NCI-H82 (cell line): ENCODE results near the gene SYS1.
A peak's percentile ranks its signal among the peaks of the same experiment; 100 is the strongest.

Experiments
- DNase-seq: peaks from one replicate; lab custom pipeline; 2025; lab: John Stamatoyannopoulos, UW

The SYS1 gene

GRCh38 chr20:45362804-45363610, at the start of gene SYS1:
Gene SYS1 (plus strand): TSS chr20:45363156. CDS start chr20:45363532, 376 bp downstream.
- DNase-seq, result peak; percentile 100

GRCh38 chr20:45313943-45314342, 49.0 kb upstream of the SYS1 start:
- no peak for DNase-seq

GRCh38 chr20:45315672-45316071, 47.3 kb upstream of the SYS1 start:
- DNase-seq, result no peak

- no peak for DNase-seq
Observed at GRCh38 chr20:45316150-45317080, 46.5 kb upstream of the SYS1 start.

DNA sequence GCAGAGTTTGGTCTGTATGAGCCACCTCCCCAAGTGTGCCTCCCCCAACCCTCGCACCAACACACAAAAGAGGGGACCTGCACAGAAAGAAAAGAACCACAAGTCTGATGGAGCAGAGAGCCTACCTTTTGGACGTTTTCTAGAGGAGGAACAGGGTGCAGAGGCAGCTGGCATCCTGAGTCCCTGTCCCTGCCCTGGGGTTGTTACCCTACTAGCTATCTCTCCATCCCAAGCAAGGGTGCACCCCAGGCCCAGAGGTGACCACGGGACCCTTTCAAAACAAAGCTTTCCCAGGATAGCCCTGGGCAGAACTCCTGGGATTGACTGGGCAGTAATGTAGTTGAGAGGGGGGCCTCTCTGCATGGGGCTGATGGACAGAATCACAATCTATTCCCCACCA, 45.1 kb upstream of the SYS1 start:
- DNase-seq, result no peak

DNA sequence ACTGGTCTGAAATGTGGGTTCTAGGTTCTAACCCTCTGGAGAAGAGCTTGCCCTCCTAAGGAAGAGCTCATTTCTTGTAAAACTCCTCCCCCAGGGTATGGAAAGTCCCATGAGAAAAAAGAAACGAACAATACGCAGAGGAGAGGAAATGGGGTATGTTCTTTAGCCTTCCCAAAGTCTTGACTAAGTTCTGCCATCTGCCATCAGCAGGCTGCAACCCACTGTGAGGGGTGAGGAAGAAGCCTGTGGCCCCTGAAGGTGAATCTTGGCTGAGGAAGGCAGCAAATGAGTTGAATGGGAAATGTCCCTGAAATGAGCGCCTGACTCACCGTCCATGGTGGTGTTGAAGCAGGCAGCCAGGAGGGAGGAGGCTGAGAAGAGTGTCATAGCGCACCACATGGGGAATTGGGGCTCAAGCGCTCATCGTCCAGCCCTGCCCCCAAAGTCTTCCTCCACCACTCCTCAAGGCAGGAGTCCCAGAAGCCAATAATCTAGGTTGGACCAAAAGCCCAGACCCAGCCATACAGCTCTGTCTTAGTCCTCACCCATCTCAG, 44.5 kb upstream of the SYS1 start:
- no peak for DNase-seq

DNA sequence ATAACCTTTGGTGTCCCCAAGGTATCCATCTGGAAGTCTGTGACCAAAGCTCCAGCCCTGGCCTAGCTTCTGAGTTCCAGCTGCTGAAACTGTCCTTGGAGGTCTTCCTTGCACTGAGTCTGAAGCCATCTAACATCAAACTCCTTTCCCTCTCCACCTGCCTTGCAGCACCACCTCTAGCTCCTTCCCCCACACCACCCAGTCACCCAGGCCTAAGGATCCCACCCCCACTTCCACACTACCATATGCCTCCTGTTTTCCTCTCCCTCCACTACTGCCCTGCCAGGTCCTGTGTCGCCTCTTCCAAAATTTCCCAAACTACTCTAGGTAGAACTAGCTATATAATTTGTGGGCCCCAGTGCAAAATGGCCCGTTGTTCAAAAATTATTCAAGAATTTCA, 44.0 kb upstream of the SYS1 start:
- DNase-seq, result no peak

GRCh38 chr20:45320948-45321595, 41.9 kb upstream of the SYS1 start:
- no peak for DNase-seq

DNA sequence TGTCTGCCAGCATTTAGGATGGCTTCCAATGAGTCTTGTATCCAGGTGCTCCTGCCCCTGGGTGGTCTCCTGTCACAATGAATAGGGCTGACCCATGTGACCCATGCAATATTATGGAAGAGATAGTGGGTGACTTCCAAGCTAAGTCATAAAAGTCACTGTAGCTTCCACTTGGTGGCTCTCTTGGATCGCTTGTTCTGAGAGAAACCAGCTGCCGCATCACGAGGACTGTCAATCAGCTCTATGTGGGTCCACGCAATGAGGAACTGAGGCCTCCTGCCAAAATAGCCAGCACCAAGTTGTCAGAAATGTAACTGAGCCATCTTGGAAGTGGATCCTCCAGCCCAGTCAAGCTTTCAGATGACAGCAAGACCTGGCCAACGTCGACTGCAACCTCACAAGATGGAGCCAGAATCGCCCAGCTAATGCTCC, 40.0 kb upstream of the SYS1 start:
- peak; percentile 85 for DNase-seq

DNA sequence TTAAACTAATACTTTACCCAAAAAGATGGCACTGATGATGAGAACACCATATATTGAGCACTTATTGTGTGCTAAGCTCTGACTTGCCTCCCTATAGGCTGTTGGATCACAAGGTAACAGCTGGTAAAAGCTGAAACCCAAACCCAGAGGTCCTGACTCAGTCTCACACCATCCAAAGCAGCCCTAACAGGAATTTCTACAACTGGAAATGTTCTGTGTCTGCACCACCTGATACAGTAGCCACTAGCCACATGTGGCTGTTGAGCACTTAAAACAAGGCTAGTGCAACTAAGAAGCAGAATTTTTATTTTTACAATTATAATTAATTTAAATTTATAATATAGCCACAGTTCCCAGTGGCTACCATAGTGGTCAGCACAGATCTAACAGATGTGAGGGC, 39.2 kb upstream of the SYS1 start:
- no peak for DNase-seq

DNA sequence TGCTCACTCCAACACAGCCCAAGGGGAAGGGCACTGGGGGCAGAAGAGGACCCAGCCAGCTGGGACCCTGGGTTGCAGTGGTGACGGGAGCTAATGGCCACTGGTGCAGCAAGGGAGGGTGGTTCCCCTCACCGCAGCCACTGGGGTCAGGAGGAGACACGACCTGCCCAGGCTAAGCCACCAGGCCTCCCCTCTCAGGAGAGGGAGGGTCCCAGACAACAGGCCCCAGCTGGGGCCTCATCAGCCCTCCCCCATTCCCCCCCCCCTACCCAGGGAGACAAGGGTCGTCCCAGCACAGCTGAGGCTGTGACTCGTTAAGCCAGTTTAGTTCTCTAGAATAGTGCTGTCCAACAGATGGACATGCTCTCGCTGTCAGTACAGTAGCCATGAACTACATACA, 37.6 kb upstream of the SYS1 start:
- DNase-seq, result peak; percentile 96

DNA sequence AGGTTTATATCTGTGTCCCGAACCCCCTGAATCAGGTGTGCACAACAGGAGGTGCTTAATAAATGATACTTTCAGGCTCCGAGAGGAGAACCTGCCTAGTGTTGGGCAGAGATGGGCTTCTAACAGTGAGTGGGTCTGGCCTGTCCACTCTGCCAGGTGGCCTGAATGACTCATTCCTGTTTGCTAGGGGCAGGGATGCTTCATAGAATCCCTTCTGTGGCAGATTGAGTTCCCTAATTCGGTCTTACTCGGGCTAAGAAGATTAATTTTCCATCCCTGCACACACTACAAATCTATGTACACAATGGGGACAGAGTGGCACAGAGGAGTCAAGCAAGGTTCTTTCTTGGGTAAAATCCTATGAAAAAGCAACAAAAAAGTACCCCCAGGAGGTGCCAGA, 34.5 kb upstream of the SYS1 start:
- peak; percentile 97 for DNase-seq

GRCh38 chr20:45329497-45330319, 33.2 kb upstream of the SYS1 start:
- no peak for DNase-seq

DNA sequence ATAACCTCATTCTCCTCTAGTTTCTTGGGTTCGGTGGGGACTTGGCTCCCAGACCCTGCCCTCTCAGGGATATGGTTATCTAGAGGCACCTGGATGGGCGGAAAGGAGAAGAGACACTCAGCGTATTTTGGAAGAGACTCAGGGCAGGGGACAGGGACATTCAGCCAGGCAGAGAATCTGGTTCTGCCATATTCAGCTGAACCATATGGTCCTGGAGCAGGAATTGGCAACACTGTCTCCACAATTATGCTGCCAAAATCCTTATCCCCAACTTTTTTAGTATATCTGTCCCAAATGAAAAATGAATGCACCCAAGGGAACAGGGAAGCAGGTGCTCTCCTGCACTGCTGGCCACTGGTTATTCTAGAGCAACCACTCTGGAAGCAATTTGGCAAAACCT, 32.5 kb upstream of the SYS1 start:
- DNase-seq, result no peak

- DNase-seq, result no peak
Observed at GRCh38 chr20:45336530-45337366, 26.2 kb upstream of the SYS1 start.

DNA sequence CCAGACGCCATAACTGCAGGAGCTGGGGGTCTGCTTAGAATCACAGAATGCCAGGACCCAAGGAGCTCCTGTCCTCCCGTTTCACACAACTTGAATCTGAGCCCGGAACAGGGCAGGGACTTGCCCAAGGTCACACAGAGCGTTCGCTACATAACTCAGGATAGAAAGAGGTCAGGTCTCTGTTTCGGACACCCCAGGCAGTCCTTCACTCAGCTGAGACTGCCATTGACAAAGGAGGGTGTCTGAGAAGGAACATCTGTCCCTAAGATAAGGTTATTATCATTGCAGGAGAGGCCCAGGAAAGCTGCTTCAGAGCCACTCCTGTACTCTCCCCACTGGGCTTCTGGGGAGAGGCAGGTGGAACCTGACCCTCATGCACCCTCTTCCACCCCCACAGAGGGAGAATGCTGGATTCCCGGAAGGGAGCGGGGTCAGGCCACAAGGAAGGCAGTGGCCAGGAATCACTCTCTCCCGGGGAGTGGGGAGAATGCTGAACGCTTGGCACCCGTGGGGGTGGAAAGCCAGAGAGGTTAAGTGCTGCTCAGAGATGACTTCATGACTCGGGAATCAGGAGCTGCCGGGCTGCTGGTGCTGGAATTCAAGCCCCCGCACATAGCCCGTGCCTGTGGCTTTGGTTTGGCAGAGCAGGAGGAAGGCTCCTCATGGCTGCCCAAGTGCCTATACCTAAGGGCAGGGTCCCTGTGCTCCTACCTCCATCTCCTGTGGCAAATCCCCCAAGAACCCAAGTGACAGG, 25.4 kb upstream of the SYS1 start:
- DNase-seq, result peak; percentile 66

DNA sequence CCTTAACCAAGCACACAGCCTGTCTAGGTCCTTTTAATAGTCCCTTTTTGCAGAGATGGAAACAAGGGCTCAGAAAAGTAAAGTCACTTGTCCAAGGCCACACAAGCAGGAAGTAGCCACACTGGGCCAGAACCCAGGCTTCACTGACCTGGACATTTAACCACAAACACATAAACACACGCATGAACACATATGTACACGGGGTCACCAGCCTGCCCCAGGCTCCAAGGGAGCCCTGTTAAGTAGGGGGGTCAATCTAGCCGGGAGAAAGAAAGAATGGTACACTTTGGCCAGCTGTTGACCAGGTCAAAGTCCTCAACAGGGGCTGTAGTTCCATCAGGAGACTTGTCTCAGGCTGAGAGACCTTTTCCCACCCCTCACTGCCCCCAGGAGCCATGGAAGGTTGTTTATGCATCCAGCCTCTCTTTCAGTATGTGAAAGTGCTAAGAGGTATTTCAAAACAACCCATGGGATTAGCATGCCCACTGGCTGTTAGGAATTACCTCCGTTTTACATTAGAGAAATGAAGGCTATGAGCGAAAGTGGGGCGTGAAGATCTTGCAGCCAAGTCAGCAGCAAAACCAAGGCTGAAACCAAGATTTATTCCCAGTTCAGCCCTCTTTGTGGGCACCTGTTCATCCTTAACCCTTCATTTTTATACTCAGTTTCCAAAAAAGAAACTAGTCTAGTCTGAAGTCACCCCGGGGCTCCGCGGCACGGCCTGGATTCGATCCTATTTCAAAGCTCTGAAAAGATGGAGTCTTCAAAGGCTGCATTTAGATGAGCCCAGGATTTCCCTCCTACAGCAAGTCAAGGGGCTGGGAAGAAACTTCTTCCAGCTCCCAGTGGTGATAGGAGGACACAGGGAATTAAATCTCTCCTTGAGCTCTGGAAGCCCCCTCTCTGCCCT, 24.6 kb upstream of the SYS1 start:
- DNase-seq, result no peak

DNA sequence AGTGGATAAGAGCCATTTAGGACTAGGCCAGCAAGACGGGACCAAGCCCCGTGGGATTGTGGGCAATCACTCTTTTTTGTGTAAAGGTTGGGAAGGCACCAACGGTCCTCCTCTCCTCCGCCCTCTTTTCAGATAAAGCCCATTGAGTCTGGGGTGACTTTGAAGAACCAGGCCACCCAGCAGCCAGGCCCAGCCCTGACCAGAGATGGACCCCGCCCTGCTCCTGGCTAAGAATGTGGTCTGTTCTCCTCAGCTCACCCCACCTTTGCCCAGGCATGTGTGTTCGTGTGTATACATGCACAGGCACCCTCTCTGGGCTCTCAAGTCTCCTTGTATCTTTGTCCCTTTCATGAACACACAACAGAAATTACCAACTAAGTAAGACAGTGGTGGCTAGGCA, 23.9 kb upstream of the SYS1 start:
- no peak for DNase-seq

DNA sequence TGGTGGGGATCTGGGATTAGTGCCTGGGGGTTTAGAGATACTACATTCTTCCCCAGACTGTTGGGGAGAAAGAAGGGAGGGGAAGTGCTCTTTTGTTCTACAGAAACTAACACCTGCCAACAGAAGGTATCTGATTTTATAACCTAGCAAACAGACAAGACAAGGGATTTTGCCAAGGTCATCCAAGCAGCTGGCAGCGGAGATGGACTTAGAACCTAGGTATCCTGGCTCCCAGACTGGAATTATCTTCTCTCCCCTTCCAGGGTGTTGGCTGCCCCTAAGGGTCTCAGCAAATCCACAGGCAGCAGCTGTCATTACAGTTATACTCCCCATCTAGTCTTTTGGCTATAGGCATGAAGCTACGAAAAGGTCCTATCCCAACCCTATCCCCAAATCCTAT, 23.2 kb upstream of the SYS1 start:
- no peak for DNase-seq
